Uterus (tissue), 4 donors: ENCODE data around the gene SKIL. TPM values are rescaled to one million over a fixed set of nuclear protein-coding genes. Genes with fewer than 3 reads are reported as not detected.

Experiments used
- DNase-seq, 2 donors: peaks; one replicate each; pipeline ENCODE4 v3.0.0-alpha.2; 2019 to 2020
- H3K27ac ChIP-seq, 2 donors: fragments of 200-600 bp; sonication (generic); 1 replicate in 1 of 2; 2 replicates in 1 of 2; pipeline ENCODE4 v1.5.1; 2016 to 2018
- H3K27me3 ChIP-seq, 2 donors: fragments of 200-600 bp; sonication (generic); one replicate each; pipeline ENCODE4 v1.5.1; 2018 to 2019; ENCODE audit warnings: control low read depth in 1 of 2
- H3K36me3 ChIP-seq, 2 donors: fragments of 200-600 bp; sonication (generic); one replicate each; pipeline ENCODE4 v1.5.1; 2019; ENCODE audit warnings: control low read depth in 1 of 2
- H3K4me1 ChIP-seq, 2 donors: fragments of 200-600 bp; sonication (generic); one replicate each; pipeline ENCODE4 v1.5.1; 2018 to 2019; ENCODE audit warnings: control low read depth in 1 of 2
- H3K4me3 ChIP-seq, 2 donors: fragments of 200-600 bp; sonication (generic); 1 replicate in 1 of 2; 2 replicates in 1 of 2; pipeline ENCODE4 v1.5.1; 2018 to 2019; ENCODE audit warnings: mild to moderate bottlenecking in 1 of 2
- H3K9me3 ChIP-seq, 2 donors: fragments of 200-600 bp; sonication (generic); one replicate each; pipeline ENCODE4 v1.5.1; 2019; ENCODE audit warnings: control low read depth in 1 of 2
- POLR2A ChIP-seq, 2 donors: fragments of 450-650 bp; IDR thresholded peaks; one replicate each; pipeline ENCODE4 v1.6.1; 2016; ENCODE audit warnings: antibody characterized with exemption in 2 of 2, mild to moderate bottlenecking in 1 of 2, moderate library complexity in 1 of 2
- intact Hi-C: fragments of 100-400 bp; cut with DNase I; formaldehyde crosslinking; loops from one replicate; pipeline ENCODE4 v1.15.1; 2023; ENCODE audit warnings: low total_unique reads
- total RNA-seq, 4 donors: library from RNA; depleted of rRNA in 3 of 4; stranded (reverse); fragments of >200 nt in 3 of 4; gene quantifications; one replicate each; pipeline versions ENCODE4 v1.1.0 to v1.2.4, GENCODE V29; 2014 to 2023
- TF ChIP-seq, protein P1 (sequence below), 4 experiments: fragments of 200-600 bp in 2 of 4; fragments of 450-650 bp in 2 of 4; sonication (generic) in 2 of 4; IDR thresholded peaks; one replicate each; pipeline ENCODE4 v1.5.1; 2016 to 2019; ENCODE audit warnings: antibody characterized with exemption in 4 of 4, mild to moderate bottlenecking in 2 of 4, moderate library complexity in 1 of 4
- donor health status: DM: yes; HTN: yes; CAD: no.

Gene SKIL
- total RNA-seq, 4 donors from 2014 or later = 34.3 to 143 (median 51.2) TPM

DNA sequence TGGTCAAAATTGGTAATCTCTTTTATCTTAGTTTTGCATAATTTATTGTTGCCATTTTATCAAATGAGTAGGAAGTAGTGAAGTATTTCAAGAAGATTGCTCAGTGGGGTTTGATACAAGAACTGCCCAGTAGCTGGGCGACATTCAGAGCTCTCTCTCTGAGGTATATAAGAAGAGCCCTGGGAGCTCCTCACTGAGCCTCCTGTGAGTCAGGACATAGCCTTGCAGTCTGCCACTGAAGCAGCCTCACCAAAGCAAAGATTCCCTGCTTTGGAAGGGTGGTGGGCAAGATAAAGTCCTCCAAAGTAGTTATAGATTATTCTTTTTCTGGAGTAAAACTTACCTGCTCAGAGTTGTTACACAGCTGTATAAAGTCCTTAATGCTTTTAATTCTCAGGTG is 26.1 kb downstream of the SKIL start:
- no peak overlapping the region for H3K4me3 ChIP-seq
- no peak overlapping the region for H3K27ac ChIP-seq
- no peaks in the 10 kb centered on the region for H3K27me3 ChIP-seq
- no peak for DNase-seq
- TF ChIP-seq, protein P1, sequence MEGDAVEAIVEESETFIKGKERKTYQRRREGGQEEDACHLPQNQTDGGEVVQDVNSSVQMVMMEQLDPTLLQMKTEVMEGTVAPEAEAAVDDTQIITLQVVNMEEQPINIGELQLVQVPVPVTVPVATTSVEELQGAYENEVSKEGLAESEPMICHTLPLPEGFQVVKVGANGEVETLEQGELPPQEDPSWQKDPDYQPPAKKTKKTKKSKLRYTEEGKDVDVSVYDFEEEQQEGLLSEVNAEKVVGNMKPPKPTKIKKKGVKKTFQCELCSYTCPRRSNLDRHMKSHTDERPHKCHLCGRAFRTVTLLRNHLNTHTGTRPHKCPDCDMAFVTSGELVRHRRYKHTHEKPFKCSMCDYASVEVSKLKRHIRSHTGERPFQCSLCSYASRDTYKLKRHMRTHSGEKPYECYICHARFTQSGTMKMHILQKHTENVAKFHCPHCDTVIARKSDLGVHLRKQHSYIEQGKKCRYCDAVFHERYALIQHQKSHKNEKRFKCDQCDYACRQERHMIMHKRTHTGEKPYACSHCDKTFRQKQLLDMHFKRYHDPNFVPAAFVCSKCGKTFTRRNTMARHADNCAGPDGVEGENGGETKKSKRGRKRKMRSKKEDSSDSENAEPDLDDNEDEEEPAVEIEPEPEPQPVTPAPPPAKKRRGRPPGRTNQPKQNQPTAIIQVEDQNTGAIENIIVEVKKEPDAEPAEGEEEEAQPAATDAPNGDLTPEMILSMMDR (IDR thresholded peaks at IDR 0.05) = no peak
- TF ChIP-seq POLR2A (IDR thresholded peaks at IDR 0.05) = no peak
- H3K36me3 ChIP-seq = no peaks in the 10 kb centered on the region
- no peaks in the 10 kb centered on the region for H3K4me1 ChIP-seq
- intact Hi-C loops = no loop called here
- no peaks in the 10 kb centered on the region for H3K9me3 ChIP-seq

DNA sequence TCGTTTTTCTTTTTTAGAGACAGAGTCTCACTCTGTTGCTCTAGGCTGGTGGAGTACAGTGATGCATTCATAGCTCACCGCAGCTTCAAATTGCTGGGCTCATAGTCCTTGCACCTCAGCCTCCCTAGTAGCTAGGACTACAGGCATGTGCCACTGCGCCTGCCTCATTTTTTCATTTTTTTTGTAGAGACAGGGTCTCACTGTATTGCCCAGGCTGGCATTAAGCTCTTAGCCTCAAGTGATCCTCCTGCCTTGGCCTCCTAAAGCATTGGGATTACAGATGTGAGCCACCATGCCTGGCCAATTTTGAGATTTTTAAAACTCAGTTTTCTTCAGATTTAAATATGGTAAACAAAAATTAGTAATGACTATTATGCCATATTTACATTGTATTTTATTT is 29.0 kb downstream of the SKIL start:
- H3K27me3 ChIP-seq = no peaks in the 10 kb centered on the region
- no peak for TF ChIP-seq POLR2A (IDR thresholded peaks at IDR 0.05)
- TF ChIP-seq, protein P1 (IDR thresholded peaks at IDR 0.05) = no peak
- intact Hi-C loops = no loop called here
- H3K4me3 ChIP-seq = no peak overlapping the region
- no peaks in the 10 kb centered on the region for H3K4me1 ChIP-seq
- H3K27ac ChIP-seq = no peak overlapping the region
- DNase-seq = no peak
- no peaks in the 10 kb centered on the region for H3K9me3 ChIP-seq
- peaks cover 0 to 2% of the 10 kb centered on the region in 2 donors for H3K36me3 ChIP-seq

DNA sequence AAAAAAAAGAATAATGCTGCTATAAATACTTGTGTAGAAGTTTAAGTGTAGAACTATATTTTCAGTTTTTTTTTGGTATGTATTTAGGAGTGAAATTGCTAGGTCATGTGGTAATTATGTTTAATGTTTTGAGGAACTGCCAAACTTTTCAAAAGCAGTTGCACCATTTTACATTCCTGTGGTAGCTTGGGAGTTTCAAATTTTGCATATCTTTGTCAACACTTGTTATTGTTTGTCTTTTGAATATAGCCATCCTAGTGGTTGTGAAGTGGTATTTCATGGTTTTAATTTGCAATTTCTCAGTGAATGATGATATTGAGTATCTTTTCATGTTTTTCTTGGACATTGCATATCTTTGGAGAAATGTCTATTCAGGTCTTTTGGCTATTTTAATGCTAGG is 30.4 kb downstream of the SKIL start:
- TF ChIP-seq, protein P1 (IDR thresholded peaks at IDR 0.05) = no peak
- no peaks in the 10 kb centered on the region for H3K27me3 ChIP-seq
- DNase-seq = no peak
- H3K27ac ChIP-seq = no peak overlapping the region
- intact Hi-C loops = no loop called here
- no peaks in the 10 kb centered on the region for H3K9me3 ChIP-seq
- H3K4me1 ChIP-seq = no peaks in the 10 kb centered on the region
- no peak overlapping the region for H3K4me3 ChIP-seq
- H3K36me3 ChIP-seq = peaks cover 0 to 2% of the 10 kb centered on the region in 2 donors

DNA sequence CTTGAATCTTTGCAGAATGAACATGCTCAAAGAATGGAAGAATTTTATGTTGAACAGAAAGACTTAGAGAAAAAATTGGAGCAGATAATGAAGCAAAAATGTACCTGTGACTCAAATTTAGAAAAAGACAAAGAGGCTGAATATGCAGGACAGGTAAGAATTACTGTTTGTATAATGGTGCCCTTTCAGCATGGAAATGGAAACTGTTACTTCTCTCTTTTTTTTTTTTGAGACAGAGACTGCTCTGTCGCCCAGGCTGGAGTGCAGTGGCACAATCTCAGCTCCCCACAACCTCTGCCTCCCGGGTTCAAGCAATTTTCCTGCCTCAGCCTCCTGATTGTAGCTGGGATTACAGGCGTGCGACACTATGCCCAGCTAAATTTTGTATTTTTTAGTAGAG is 33.6 kb downstream of the SKIL start:
- no peak for DNase-seq
- no peak overlapping the region for H3K4me3 ChIP-seq
- peaks cover 0 to 2% of the 10 kb centered on the region in 2 donors for H3K36me3 ChIP-seq
- no peaks in the 10 kb centered on the region for H3K27me3 ChIP-seq
- H3K27ac ChIP-seq = no peak overlapping the region
- no peaks in the 10 kb centered on the region for H3K4me1 ChIP-seq
- no peaks in the 10 kb centered on the region for H3K9me3 ChIP-seq
- intact Hi-C loops = no loop called here
- no peak for TF ChIP-seq POLR2A (IDR thresholded peaks at IDR 0.05)
- TF ChIP-seq, protein P1 (IDR thresholded peaks at IDR 0.05) = no peak

DNA sequence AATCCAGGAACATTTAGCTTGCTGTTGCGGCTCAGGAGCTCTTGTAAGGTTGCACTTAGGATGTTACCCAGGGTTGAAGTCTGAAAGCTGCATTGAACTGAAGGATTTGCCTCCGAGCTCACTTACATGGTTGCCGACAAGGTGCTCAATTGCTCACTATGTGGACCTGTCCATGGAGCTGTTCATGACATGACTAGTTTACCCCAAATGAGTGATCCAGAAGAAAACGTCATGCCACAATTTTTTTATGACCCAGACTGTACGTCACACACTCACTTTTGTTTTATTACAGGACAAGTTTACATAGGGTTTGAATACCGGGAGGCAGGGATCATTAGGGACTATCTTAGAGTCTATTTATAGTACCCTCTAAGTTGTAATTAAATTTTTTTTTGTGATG is 40.2 kb downstream of the SKIL start:
- H3K36me3 ChIP-seq = no peaks in the 10 kb centered on the region
- no peaks in the 10 kb centered on the region for H3K27me3 ChIP-seq
- no peak overlapping the region for H3K27ac ChIP-seq
- intact Hi-C loops = no loop called here
- H3K4me1 ChIP-seq = no peaks in the 10 kb centered on the region
- no peak for DNase-seq
- TF ChIP-seq POLR2A (IDR thresholded peaks at IDR 0.05) = no peak
- TF ChIP-seq, protein P1 (IDR thresholded peaks at IDR 0.05) = no peak
- no peak overlapping the region for H3K4me3 ChIP-seq
- no peaks in the 10 kb centered on the region for H3K9me3 ChIP-seq
